Peyer's patch (tissue), 4 donors: ENCODE results near the gene CLCNKA.

Experiments
- CTCF ChIP-seq, 6 experiments: fragments of 450-650 bp in 4 of 6; fragments of 200-600 bp in 2 of 6; sonication (generic) in 1 of 6; IDR thresholded peaks; one replicate each; pipeline ENCODE4 v1.5.1; 2017 to 2019; ENCODE audit warnings: antibody characterized with exemption in 6 of 6, mild to moderate bottlenecking in 3 of 6, moderate library complexity in 1 of 6
- POLR2A ChIP-seq, 2 donors: fragments of 450-650 bp; IDR thresholded peaks; one replicate each; pipeline ENCODE4 v1.5.1; 2017; ENCODE audit warnings: antibody characterized with exemption in 2 of 2, mild to moderate bottlenecking in 2 of 2, moderate library complexity in 2 of 2

GRCh38 chr1:16080422-16081150, 58.8 kb downstream of the CLCNKA start:
- TF ChIP-seq CTCF (IDR thresholded peaks at IDR 0.05) (no peak), POLR2A (IDR thresholded peaks at IDR 0.05) (no peak)
